HG03520 (cell line): ENCODE measurements around the gene GNAQ.
A peak's percentile ranks its signal among the peaks of the same experiment; 100 is the strongest.
"Not testable (repeated sequence)": the region's sequence is repeated elsewhere in the genome, so short reads cannot be mapped to it uniquely, and the experiment has no call there.

Source experiments
- ATAC-seq: cut with Tn5 transposase; IDR thresholded peaks from one replicate; pipeline ENCODE4 v1.9.1; 2021; ENCODE audit warnings: mild to moderate bottlenecking, moderate library complexity; ENCODE audit not compliant: unreplicated experiment

GNAQ gene

DNA sequence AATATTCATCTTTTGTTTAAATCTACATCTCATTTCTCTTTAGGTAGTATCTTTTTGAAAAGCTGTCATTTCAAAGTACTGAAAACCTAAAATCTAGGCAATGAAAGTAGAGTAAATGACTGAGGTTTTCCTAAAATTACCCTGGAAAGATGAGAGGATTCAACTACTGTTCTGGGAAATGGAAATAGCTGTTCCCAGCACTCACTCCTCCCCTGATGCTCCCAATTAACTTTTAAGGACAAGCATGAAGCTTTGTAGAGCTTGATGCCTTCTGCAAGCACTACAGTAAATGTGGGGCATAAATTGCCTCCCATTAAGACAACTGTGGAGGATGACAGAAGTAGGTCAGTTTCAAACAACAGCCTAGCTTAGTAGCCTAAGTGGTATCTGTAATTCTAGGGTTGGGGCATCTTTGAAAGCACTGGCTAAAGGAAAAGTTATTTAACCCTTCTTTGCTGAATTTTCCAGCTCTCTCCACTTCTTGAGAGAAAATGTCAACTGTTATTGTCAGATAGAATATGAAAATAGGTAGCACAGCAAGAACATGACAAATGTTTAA lies 283.3 kb downstream of the GNAQ start:
- no peak for ATAC-seq

DNA sequence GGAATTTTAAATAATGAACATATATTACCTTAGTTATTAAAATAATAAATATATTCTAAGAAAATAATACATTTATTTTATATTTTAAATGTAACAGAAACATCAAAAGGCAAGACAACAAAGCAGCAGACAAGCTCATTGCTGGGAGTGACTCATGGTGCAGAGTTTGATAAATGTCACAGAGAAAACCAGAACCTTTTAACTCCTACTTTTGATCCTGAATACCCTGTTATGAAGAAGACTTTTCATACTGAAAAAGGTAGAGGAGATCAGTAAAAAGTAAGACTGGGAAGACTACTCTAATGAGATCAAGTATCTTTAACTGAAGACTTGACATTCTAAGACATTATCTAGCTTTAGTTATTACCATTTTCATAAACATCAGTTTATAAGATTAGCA lies 284.4 kb downstream of the GNAQ start:
- no peak for ATAC-seq

DNA sequence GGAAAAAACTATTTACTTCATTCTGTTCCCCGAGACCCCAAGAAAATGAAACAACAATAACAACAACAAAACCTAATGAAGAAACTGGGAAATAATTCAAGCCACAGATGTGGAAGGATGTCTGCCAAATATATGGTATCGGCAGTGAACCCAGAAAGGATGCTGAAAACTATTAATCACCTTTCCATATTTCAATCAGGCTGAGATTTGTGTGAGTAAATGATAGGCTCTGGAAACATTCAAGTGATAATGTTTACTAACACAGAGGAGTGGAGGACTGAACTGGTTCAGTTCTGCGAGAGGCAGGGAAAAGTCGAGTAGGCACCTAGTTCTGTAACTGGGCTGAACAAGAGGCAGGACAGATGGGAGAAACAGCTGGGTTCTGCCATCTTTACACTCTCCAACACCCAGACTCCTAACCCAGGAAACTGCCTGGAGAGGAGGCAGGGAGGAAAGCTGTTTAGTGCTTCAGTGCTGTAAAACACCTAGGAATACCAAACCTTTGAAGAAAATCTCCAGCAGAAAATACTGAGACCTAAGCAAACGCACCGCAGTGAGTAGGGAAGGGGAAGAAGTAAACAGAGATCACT lies 286.7 kb downstream of the GNAQ start:
- no peak for ATAC-seq

DNA sequence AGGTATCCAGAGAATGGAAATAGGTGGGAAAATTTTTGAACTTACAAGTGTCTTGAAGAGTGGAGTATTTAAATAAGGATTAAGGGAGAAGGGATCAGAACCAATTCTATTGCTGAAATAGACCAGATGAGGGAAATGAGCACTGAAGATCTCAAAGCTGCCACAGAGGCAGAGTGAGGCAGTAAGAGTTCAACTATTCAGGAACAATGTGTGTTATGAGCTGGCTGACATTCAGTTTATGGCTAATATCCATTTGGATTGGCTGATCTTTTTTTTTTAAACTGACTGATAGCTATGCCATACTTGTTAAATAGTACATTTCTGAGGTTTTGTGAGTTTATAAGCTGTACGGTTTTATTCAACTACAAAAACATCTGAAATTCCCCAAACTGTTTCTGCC lies 288.2 kb downstream of the GNAQ start:
- ATAC-seq: no peak

DNA sequence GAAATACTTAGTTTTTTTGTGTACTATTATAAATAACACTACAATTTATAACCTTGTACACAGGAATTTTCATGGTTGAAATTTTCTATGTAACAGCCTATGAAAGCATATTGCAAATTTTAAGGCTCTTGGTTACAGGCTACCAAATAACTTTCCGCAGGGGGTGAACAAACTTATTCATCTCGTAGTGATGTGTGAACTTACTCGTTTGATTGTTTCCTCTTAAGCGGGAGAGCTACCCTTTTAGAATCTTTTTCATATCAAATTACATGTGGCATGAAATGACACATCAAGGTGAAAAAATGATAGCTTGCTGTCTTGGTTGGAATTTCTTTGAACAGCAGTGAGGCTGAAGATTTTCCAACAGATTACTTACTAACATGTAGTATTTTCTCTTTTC lies 292.7 kb downstream of the GNAQ start:
- ATAC-seq: no peak

DNA sequence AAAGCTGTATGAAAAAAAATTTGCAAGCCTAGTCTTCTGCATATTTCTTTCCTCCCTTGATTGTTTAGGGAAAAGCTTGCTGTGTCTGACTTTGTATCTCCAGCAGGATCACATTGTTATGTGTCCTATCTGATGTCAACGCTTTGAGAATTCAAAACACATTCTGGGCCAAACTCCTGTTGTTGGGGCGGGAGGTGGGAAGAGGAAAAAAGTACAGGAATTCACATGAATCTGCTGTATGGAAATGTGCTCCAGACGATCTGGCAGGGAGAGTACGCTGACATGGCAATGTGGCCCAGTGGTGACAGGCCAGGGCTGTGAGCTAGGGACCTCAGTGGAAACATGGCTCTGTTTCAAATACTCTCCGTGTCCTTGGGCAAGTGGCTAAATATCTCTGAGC lies 296.1 kb downstream of the GNAQ start:
- no peak for ATAC-seq

DNA sequence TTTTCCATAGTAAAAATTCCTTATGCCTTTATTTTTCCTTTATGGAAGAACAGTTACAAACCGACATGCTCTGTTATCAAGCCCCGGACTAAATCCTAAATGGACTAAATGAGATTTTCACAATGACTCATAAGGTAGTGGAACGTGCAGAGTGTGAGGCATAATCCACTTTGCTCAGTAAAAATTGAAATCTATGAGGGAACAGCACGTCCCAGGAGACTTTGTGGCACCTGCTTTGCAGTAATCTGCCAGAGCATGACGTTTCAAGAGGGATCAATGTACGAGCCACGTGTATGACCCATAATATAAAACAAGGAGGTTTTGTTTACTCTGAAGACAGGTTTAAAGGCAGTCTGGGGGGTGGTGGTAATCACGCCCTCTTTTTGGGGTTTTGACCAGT lies 299.7 kb downstream of the GNAQ start:
- peak; percentile 66 for ATAC-seq

DNA sequence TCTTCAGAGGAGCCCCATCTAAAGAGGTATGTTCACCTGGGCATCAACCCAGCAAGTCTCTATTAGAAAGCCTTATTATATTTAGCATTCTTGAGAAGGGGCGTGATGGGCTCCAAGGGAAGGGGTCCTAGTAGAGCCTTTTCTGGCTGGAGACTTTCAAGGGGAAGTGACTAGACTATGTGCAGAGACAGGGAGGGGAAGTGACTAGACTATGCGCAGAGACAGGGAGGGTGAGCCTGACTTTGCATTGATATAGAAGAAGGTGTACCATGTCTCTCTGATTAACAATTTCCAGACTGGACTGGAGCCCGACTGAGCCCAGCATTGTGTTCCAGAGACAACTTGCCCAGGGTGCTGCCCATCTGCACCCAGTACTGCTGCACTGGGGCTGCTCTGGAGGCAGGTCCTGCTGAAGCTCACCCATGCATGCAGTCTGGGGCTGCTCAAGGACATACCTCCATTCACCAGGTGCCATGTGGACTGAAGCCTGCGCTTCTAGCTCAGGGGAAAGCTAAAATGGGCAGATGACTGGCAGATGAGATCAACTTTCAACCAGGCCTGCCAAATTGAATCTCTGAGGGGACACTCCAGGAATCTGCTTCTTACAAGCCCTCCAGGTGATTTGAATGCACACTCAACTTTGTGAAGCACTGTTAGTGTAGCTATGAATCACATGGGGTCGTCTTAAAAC lies 300.5 kb downstream of the GNAQ start:
- ATAC-seq: no peak

DNA sequence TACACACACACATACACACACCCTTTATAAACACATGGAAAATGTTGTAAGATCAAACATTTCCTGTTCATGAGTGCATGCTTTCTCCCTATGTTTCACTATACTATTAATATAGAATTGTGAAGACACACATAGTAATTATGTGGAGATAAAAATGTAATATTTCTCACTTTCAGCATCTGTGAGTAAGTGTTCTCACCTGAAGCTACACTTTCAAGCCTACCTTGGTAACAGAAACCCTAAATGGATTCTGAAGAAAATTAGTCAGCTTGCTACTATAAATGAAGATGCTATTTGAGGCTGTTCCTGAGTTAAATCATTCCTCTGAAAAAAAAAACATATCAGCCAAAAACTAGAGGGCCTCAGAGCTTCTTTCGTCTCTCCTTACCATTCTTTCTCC lies 302.4 kb downstream of the GNAQ start:
- no peak for ATAC-seq

DNA sequence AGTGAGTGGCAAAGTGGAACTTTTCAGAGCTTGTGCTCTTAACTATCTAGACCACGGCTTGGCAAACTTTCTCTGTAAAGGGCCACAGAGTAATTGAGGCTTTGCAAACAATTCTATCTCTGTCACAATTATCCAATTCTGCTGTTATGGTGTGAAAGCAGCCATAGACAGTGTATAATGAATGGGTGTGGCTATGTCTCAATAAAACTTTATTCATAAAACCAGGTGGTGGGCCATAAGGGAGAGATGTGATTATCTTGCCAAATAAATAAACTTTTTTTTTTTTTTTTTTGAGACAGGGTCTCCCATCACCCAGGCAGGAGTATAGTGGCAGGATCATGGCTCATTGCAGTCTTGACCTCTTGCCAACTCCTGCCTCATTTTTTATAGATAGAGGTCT lies 304.8 kb downstream of the GNAQ start:
- ATAC-seq: no peak

DNA sequence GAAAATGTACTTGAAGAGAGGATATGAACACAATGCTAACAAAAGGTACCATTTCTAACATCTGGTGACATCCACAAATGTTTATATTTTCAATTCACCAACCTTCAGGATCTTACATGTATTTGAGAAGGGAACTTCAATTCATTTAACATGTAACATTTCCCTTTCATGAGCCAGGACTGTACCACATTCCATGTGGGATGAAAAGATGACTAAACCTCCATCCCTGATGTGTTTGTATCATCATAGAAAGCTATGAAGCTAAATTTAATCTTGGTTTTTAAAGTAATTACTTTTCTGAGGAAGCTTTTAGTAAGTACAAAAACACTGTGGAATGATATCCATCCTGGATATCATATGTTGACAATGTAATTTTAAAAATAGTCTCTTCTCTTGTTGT lies 305.3 kb downstream of the GNAQ start:
- no peak for ATAC-seq

DNA sequence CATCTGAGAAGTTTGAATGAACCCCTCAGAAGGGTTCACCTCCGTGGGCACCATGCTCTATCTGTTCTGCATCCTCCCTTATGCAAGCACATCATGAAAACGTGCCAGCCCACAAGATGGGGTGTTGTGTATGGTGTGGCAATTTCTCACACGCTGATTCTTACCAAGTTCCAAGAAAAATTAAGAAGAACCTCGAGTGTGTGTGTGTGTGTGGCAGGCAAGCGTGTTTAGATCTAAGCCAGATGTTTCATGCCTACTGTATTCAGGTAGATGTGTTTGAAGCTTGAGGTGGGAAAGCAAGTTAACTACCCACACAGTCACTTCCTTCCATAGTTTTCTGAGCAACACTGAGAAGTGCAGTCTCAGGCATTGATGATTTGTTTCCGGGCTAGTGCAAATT lies 305.8 kb downstream of the GNAQ start:
- no peak for ATAC-seq

DNA sequence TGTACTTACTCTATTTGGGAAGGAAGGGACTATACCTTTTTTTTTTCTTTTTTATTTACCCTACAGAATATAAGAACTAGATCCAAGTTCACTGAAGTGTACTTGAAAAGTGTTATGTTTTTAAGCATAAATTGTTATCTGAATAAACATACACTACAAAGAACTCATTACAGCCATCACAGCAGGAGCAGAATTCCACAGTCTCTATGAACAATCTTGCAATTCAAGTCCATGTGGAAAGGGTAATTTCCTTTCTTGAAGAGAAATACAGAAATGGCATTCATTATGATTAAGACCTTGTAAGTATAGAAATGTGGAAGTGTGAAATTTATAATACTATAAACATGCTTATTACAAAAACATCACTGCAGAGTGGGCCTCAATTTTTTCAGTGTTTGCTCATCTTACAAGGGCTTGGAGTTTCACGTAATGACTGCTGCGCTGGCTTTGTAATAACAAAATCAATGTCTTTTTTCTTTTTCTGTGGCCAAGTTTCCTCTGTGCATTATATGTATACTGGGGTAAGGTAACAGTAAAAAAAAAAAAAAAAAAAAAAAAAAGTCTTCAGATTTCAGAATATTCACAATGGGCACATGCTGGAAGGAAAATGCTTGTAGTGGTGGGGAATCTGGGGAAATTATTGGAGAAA lies 306.4 kb downstream of the GNAQ start:
- ATAC-seq: no peak

DNA sequence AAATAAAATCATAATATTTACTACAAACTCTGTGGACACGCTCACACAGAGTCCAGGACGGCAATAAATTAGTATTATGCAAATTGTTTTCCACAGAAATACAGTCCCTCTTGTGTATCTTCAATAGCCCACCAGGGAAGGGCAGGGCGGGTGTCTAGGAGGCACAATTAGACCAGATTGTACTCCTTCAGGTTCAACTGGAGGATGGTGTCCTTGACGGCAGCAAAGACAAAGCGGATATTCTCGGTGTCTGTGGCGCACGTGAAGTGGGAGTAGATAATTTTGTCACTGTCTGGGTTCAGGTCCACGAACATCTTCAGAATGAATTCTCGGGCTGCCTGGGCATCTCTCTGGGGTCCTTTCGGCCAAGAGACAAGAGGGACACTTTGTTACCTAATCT lies 310.5 kb downstream of the GNAQ start:
- ATAC-seq: not testable (repeated sequence)

DNA sequence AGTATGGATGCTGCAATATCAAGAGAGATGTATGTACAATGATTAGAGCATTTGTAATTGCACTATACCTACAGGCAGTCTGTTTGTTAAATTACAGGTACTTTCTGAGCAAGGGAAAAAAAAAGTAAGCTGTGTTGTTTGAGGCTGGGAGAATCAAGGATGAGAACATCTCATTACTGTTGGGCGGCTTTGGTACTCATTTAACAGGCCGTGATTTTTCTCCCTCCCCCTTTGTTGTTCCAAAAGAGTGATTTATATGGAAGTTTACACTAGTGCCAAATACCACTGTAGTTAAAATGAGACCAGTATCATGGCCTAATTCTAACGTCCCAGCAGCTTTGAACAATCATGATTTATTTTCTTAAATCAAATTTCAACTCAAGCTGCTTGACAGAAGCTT lies 312.3 kb downstream of the GNAQ start:
- ATAC-seq: no peak

DNA sequence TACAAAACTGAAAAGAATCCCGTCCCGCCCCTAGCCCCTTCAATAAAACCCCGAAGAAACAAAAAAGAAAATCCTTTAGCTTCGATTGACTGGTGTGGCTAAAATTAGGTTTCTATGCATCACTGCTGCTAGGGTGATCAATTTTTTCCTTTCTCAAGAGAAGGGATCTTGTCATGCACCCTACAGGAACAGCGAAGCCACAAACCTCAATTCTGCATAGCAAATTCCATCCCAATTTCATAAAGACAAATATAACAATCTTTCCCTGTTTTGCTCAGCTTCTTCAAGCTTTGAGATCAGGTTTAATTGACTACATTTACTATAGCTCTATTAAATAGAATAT lies 313.3 kb downstream of the GNAQ start:
- not testable (repeated sequence) for ATAC-seq

DNA sequence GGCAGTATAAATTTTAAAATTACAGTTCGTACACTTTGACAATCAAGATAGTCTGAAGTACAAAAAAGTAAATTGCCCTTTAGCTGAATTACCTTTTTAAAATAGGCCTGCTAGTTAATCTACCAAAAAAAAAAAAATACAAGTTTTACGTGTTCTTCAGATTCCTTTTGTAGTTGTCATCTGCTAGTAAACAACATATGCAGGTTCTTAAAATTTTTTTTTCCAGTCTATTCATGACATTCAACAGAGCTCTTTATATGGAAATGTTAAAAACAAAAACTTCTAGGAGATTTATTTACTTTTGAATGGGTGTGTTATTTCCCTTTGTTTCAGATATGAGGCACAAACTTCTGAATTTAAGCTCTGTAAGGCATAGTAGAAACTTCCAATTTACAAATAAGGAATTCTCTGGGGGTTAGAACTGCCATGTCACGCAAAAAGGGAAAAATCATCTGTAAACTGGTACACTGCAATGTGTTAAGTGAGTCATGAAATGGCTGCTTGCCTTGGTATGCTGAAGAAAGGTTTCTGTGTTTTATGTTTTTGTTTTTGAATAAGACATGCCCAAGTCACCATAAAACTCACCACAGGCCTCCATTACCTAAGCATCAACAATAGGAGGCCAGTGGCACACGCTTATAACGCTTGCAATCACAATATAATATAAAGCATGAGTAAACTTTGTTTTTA lies 313.9 kb downstream of the GNAQ start:
- ATAC-seq: not testable (repeated sequence)

DNA sequence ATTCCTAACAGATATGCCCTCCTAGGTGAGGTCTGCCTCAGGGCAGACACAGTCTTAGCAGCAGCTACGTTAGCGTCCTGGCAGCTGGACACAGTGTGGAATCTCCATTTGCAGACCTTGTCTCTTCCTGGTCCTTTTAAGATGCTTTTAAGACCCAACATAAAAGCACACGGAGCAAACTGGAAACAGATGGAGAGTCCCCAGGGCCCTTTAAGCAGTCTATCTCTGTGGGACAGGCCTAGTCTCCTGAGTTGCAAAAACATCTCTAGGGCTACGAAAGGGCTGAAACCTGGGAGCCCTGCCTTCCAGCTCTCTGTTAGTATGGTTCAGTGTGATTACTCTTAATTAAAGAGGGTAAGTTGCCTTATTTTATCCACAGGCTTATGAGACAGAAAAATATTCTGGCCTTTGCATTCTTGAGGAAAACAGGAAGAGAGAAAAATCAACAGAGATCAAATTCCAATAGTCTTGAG lies 317.5 kb downstream of the GNAQ start:
- ATAC-seq: no peak

DNA sequence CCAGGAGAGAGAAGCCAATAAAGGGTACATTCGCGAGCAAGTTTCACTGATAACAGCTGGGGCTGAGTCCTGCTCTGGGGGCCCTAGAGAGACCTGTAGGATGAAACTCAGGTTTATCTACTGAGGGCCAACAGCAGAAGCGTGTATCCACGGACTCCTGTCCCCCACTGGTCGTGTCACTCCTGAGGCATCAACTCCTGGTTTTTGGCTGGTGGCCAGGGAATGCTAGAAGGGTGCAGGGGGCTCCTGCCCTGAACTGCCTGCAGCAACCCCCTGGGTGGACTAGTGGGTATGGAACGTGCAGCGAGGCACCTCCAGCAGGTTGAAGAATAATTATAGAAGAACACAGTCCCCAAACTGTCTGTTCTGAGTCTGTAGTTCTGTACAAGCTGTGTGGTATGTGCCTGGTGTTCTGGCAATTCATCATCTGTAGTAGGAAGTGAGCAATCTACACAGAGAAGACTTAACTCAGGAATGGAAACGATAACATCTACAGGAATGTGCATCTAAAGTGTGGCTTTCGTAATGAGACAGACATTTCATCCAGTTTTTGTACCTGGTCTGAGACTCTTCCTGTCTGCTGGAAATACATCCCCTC lies 319.0 kb downstream of the GNAQ start:
- ATAC-seq: no peak

DNA sequence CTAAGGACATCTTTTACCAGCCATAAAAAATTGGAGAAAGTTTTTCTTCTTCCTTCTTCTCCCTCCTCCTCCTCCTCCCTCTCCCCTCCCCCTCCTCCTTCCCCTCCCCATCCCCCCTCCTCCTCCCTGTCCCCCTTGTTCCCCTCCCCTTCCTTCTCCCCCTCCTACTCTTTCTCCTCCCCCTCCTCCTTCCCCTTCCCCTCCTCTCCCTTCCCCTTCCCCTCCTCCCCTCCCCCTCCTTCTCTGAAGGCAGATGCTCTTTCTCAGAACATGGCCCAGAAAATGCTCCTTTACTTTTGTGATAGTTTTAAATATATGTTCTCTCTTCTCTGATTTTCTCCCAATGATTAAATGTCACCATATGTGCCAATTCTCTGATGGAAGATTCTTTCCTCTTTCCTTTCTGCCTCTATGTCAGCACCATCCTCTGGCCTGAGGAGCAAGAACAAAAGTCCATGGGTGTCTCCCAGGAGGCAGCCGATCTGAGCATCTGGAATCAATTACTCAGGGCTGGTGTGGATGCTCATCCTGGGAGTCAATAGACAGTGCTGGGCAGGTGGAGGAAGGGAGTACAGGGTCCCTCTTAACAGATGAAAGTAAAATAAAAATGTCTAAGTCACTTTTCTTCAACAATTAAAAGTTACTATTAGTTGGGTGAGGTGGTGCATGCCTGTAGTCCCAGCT lies 320.5 kb downstream of the GNAQ start:
- ATAC-seq: no peak

DNA sequence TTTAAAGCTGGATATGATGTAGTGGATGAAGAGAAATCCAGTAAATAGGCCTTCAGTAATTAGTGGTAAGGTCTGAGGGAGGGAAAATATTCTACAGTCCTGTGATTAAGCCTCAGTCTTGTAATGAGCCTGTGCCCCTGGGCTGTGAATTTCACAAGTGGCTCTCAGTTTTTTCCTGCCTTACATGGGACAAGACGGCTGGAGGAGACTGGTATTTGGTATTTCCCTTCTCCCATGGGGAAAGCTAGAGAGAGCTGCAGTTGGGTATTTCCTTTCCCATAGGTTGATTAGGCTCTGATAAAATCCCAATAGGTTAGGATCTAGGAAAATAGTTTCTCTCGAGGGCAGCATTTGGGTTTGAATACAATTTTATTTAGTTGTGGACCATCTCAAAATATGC lies 321.3 kb downstream of the GNAQ start:
- ATAC-seq: no peak
